Common myeloid progenitor, CD34-positive (primary cell): Measurements from ENCODE around the gene MORN1.

Experiments used
- CTCF ChIA-PET: fragments of 350-600 bp; sonication (Branson Sonifier 250); formaldehyde crosslinking; loops from one replicate; lab custom pipeline; 2021; ENCODE audit warnings: antibody characterized with exemption; lab: Charles Lee
- POLR2A ChIA-PET: fragments of 350-600 bp; sonication (Branson Sonifier 250); formaldehyde crosslinking; loops from one replicate; lab custom pipeline; 2021; ENCODE audit warnings: antibody characterized with exemption; lab: Charles Lee
- DNase-seq, 3 donors: peaks; one replicate each; pipeline versions ENCODE4 v3.0.0 to v3.0.0-alpha.2; 2013
- H3K27ac ChIP-seq, 2 experiments: 1 replicate in 1 of 2; 2 replicates in 1 of 2; pipeline ENCODE4 v1.7.0; 2013; ENCODE audit warnings: inconsistent platforms in 2 of 2, low read length in 2 of 2, mild to moderate bottlenecking in 2 of 2, low read depth in 1 of 2, moderate library complexity in 1 of 2; ENCODE audit not compliant: severe bottlenecking in 2 of 2, insufficient read depth in 1 of 2, poor library complexity in 1 of 2
- H3K27me3 ChIP-seq, 5 experiments: replicated peaks in 2 of 5; 1 replicate in 3 of 5; 2 replicates in 2 of 5; pipeline versions ENCODE4 v1.6.1 to v1.7.0; 2013; ENCODE audit warnings: low read length in 4 of 5, mild to moderate bottlenecking in 2 of 5, moderate library complexity in 2 of 5, inconsistent platforms in 1 of 5; ENCODE audit not compliant: insufficient read depth in 5 of 5, control insufficient read depth in 4 of 5
- H3K36me3 ChIP-seq, 4 experiments: 1 replicate in 2 of 4; 2 replicates in 2 of 4; pipeline versions ENCODE4 v1.6.1 to v1.7.0; 2013; ENCODE audit warnings: low read length in 3 of 4, control low read depth in 1 of 4, mild to moderate bottlenecking in 1 of 4; ENCODE audit not compliant: control insufficient read depth in 4 of 4, insufficient read depth in 4 of 4
- H3K4me1 ChIP-seq, 4 experiments: 1 replicate in 3 of 4; 2 replicates in 1 of 4; pipeline versions ENCODE4 v1.6.1 to v1.7.1; 2013; ENCODE audit warnings: low read length in 3 of 4, mild to moderate bottlenecking in 3 of 4, control low read depth in 1 of 4, inconsistent platforms in 1 of 4, moderate library complexity in 1 of 4; ENCODE audit not compliant: control insufficient read depth in 4 of 4, insufficient read depth in 4 of 4; ENCODE audit errors: control extremely low read depth in 1 of 4
- H3K4me3 ChIP-seq, 7 experiments: 1 replicate in 4 of 7; 2 replicates in 3 of 7; pipeline versions ENCODE4 v1.5.1 to v1.7.0; 2013; ENCODE audit warnings: mild to moderate bottlenecking in 7 of 7, low read length in 6 of 7, moderate library complexity in 6 of 7, inconsistent platforms in 2 of 7, low read depth in 2 of 7, control low read depth in 1 of 7; ENCODE audit not compliant: insufficient read depth in 4 of 7, control insufficient read depth in 1 of 7; ENCODE audit errors: extremely low read depth in 1 of 7
- H3K9me3 ChIP-seq, 5 experiments: 1 replicate in 4 of 5; 2 replicates in 1 of 5; pipeline versions ENCODE4 v1.6.1 to v1.7.1; 2013; ENCODE audit warnings: low read length in 4 of 5, mild to moderate bottlenecking in 2 of 5, inconsistent platforms in 1 of 5, low read depth in 1 of 5, moderate library complexity in 1 of 5; ENCODE audit not compliant: control insufficient read depth in 4 of 5, insufficient read depth in 2 of 5; ENCODE audit errors: control extremely low read depth in 1 of 5
- WGBS: methylation state at CpG from one replicate; pipeline ENCODE4 v1.1.5; 2013; ENCODE audit not compliant: insufficient coverage; 5-methylcytosine and 5-hydroxymethylcytosine counted together

The MORN1 gene

DNA sequence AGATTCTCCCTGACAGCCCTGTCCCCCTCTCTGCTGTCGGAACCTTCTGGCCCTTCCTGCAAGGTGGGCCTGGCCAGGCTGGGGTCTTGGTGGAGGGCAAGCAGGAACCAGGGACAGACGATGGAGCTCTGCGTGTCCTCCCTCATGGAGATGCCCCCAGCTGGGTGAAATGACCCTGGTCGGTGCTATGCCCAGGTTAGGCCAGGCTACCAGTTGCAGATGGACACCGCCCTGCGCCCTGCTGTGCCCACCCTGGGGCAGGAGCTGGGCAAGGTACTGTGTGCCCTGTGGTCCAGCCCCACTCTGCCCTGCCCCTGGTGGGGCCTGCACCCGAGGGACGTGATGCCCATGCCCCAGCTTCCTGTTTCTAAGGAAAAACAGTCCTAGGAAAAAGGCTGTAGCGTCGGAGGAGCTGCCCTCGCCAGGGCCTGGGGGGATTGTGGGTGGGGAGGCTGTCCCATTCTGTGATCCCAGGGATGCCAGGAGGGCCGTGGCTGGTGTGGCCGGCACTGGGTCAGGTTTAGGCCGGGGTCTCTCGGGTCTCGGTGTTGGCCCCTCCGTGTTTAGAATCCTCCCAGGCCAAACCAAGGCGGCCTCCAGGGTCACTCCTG lies 77.6 kb downstream of the MORN1 start:
- peaks cover 0 to 59% (median 55%) of the 10 kb centered on the region in 4 experiments for H3K4me1 ChIP-seq
- H3K9me3 ChIP-seq = no peaks in the 10 kb centered on the region
- no peak overlapping the region for H3K27ac ChIP-seq
- H3K27me3 ChIP-seq = no peaks in the 10 kb centered on the region
- peaks cover 0 to 3% (median 1%) of the 10 kb centered on the region in 4 experiments for H3K36me3 ChIP-seq
- H3K4me3 ChIP-seq = peak overlapping the region in 3 of 7 experiments; percentile 19 to 64 (median 46)
- 79% methylated on average over 15 of the region's 18 CpGs for WGBS
- ChIA-PET CTCF (interaction anchor here (0.7 to 1.3 kb wide), 5 partner anchors 13 to 68 kb away, joined by 3 to 7 read pairs (median 3); no protein-coding TSS in a partner anchor), POLR2A (interaction anchor here (1.4 to 7.0 kb wide), 4 partner anchors 13 to 58 kb away, joined by 8 to 95 read pairs (median 28); no protein-coding TSS in a partner anchor)
- no peak for DNase-seq

DNA sequence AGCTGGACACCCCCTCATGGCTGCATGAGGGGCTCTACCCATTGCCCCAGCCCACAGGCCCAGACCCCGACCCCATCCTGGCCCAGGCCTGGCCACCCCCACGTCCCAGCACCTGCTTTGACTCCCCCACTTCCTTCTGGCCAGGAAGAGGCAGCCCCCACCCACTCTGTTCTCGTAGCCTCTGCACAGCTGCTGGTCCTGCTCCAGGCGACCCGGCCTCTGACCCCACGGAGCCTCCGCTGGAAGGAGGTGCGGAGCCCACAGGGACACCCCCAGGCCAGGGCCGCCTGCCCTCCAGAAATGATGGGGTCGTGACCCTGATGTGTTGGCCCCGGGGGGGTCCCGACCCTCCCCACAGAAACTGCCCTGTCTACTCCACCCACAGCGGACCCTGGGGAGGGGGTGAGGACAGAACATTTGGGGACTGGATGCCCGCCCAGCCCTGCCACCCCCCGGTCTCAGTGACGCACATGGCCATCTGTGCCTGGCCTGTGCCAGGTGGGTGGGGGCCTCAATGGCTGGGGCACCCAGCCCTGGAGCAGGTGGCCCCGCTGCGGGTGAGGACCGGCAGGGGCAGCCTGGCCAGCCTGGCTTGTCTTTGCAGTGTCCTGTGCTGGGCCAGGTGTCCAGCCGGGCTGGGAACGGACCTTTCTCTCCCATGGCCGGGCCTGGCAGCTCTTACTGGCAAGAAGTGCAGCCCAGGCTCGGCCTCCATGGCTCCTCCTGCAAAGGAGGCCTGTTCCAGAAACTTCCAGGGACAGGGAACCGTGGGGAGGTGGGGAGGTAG lies 78.6 kb downstream of the MORN1 start:
- CTCF ChIA-PET = interaction anchor here (0.9 to 2.1 kb wide), 9 partner anchors 9 to 68 kb away, joined by 3 to 17 read pairs (median 4); no protein-coding TSS in a partner anchor
- 72% methylated on average over 13 of the region's 24 CpGs for WGBS

DNA sequence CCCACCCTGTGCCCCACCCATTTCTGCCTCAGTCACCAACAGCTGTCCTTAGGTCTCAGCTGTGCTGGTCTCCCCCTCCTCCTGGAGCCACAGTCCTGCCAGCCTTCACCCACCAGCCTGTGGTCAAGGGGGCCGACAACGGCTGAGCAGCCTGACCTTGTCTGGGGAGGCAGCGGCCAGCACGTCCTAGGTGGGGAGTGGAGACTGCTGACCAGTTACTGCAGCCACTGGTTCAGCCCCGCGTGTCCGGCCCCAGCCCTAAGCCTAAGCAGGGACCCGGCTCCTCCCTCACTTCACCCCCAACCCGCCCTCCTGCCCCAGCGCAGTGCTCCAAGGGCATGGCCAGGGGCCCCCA lies 79.2 kb downstream of the MORN1 start:
- Histone ChIP-seq H3K27me3 (no peaks in the 10 kb centered on the region), H3K27ac (no peak overlapping the region), H3K9me3 (no peaks in the 10 kb centered on the region), H3K4me3 (no peak overlapping the region), H3K36me3 (peaks cover 3 to 18% (median 15%) of the 10 kb centered on the region in 4 experiments), H3K4me1 (peaks cover 0 to 55% (median 54%) of the 10 kb centered on the region in 4 experiments)
- DNase-seq = no peak
- ChIA-PET POLR2A (interaction anchor here (1.0 to 7.0 kb wide), 6 partner anchors 11 to 78 kb away, joined by 3 to 95 read pairs (median 14); no protein-coding TSS in a partner anchor), CTCF (interaction anchor here (0.7 to 2.1 kb wide), 9 partner anchors 9 to 117 kb away, joined by 3 to 17 read pairs (median 4); partner anchors contain the start of gene FAAP20)
- WGBS = 82% methylated on average over 4 of the region's 10 CpGs

More for the DNA sequence above, 78.6 kb downstream of the MORN1 start:
- H3K4me1 ChIP-seq = peaks cover 0 to 59% (median 55%) of the 10 kb centered on the region in 4 experiments
- no peak overlapping the region for H3K27ac ChIP-seq
- POLR2A ChIA-PET = interaction anchor here (1.4 to 7.0 kb wide), 4 partner anchors 12 to 57 kb away, joined by 9 to 95 read pairs (median 28); no protein-coding TSS in a partner anchor
- no peaks in the 10 kb centered on the region for H3K27me3 ChIP-seq
- no peak for DNase-seq
- no peak overlapping the region for H3K4me3 ChIP-seq
- peaks cover 0 to 13% (median 11%) of the 10 kb centered on the region in 4 experiments for H3K36me3 ChIP-seq
- no peaks in the 10 kb centered on the region for H3K9me3 ChIP-seq

DNA sequence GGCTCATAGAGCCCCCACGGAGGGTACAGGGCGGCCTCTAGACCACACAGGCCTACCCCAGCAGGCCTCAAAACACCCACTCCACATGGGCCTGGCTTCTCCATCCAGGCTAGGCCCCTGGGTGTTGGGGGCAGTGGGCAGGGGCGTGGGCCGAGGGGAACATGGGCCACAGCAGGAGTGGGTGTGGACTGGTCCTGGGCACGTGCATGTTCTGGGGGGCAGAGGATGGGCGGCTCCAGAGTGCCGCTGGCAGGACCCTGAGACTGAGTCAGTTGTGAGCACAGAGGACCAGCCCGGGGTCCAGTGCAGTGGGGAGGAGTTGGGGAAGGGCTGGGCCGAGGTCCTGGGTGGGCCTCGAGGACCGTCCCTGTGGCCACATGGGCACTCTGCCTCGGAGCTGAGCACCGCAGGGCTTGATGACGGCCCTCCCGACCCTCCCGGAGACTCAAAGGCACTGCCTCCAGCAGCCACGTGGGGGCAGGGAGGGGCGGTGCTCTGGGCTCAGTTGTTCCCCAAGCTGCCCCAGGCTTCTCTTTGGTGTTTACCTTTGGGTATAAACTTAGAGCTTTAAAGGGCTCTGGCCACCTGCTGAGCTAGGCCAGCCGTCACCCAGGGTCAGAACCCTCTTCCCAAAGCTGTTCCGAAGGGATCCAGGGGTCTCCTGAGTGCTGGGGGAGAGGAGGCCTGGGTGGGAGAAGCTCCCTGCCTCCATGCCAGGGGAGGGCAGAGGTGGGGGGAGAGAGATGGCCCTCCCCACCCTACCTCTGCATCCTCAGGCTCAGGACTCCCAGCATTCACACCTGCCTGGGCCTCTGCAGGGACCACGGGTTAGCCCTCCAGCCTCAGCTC lies 79.9 kb downstream of the MORN1 start:
- Histone ChIP-seq H3K27ac (no peak overlapping the region), H3K4me1 (peaks cover 0 to 48% (median 47%) of the 10 kb centered on the region in 4 experiments), H3K27me3 (no peaks in the 10 kb centered on the region), H3K4me3 (no peak overlapping the region), H3K36me3 (peaks cover 3 to 26% (median 17%) of the 10 kb centered on the region in 4 experiments), H3K9me3 (no peaks in the 10 kb centered on the region)
- WGBS = 56% methylated on average over 17 of the region's 21 CpGs
- CTCF ChIA-PET = interaction anchor here (0.7 to 2.1 kb wide), 12 partner anchors 8 to 116 kb away, joined by 3 to 17 read pairs (median 4); partner anchors contain the start of gene FAAP20
- POLR2A ChIA-PET = interaction anchor here (0.8 to 7.0 kb wide), 8 partner anchors 10 to 77 kb away, joined by 3 to 95 read pairs (median 10); no protein-coding TSS in a partner anchor
- DNase-seq = peak; percentile 57 to 71 (median 70)

DNA sequence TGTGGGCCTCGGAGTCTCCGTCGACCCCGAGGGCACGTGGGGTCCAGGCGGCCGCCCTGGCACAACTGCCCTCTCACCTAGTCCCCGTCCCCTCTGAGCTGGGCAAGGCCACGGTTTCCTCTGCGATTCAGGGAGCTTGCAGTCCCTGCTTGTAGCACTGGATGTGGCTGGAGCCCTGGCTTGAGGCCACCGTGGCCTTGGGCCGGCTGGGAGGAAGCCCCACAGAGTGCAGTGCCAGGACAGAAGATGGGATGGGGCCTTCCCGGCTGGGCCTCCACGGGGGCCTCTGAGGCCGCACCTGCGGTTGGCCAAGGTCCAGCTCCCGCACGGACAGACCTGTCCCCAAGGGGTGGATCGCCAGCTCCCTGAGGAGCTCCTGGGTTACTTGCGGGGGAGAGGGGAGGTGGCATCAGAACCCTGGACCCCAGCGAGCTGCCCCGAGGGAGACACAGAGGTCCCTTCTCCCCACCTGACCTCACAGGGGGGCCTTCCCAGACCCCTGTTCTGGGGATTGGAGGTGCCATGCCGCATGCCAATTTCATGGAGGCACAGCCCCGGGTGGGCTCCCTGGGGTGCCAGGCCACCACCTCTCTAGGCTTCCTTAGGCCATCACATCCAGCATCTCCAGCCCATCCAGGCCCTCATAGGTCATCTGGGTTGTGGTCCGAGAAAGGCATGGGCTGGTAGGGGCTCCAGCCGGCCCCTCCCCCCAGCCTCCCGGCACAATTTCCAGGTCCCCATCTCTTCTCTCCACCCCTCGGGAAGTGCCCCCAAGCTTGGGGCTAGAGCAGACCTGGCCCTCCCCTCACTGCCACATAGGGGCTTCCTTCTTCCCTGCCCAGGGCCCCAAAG lies 80.8 kb downstream of the MORN1 start:
- ChIA-PET POLR2A (interaction anchor here (0.6 to 3.8 kb wide), 4 partner anchors 9 to 72 kb away, joined by 3 to 18 read pairs (median 7); no protein-coding TSS in a partner anchor), CTCF (interaction anchor here (0.9 to 1.8 kb wide), 7 partner anchors 9 to 115 kb away, joined by 3 to 8 read pairs (median 3); partner anchors contain the start of gene FAAP20)
- Histone ChIP-seq H3K27ac (no peak overlapping the region), H3K36me3 (peaks cover 3 to 34% (median 21%) of the 10 kb centered on the region in 4 experiments), H3K4me3 (no peak overlapping the region), H3K4me1 (peaks cover 0 to 39% (median 38%) of the 10 kb centered on the region in 4 experiments), H3K9me3 (no peaks in the 10 kb centered on the region), H3K27me3 (no peaks in the 10 kb centered on the region)
- no peak for DNase-seq
- 94% methylated on average over 23 of the region's 28 CpGs for WGBS
